Measurements from ENCODE around the gene EYA2. TPM values are rescaled to one million over a fixed set of nuclear protein-coding genes. Genes with fewer than 3 reads are reported as not detected.

EYA2 gene
- total and polyA plus RNA-seq, 2 donors (not counting 1 experiment from before 2014, with no cell fraction given) = 1.1 to 2.8 TPM

DNA sequence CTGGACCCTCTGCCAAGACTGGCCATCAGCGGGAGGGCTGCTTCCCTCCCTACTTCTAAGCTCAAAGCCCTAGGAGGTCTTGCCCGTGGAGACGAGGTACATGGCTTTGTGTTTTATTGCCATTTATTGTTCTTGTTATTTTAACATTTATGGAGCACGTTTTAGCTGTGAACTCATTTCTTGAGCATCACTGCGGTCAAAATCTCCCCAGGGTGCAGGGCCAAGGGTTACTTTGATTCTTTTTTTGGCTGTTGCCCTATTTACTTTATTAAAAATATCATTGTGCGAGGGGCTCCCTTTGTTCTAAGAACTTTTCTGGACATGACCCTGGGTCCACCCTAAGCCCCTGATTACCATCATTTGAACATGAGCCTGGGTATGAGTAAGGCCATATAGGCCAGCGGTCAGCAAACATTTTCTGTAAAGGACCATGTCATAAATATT lies 51.6 kb downstream of the EYA2 start:
- no peak overlapping the region for H3K9ac ChIP-seq (ENCODE audit: low read length)
- intact Hi-C loops (cut with micrococcal nuclease) = no loop called here
- Mint-ChIP-seq H3K27ac (no peak overlapping the region), H3K27me3 (peaks cover 3% of the 10 kb centered on the region), H3K4me1 (no peaks in the 10 kb centered on the region), H3K4me3 (no peak overlapping the region), H3K9me3 (ENCODE audit: insufficient read depth) (no peaks in the 10 kb centered on the region)
- ChIA-PET CTCF (no interaction called here), POLR2A (no interaction called here)
- no peaks in the 10 kb centered on the region for H3K4me1 ChIP-seq (ENCODE audit: control insufficient read depth in 2 of 2, insufficient read depth in 2 of 2, low read length in 2 of 2)
- H3K36me3 ChIP-seq (replicated peaks in 1 of 2; ENCODE audit: control extremely low read depth in 1 of 2, control insufficient read depth in 1 of 2, extremely low read depth in 1 of 2, insufficient read depth in 2 of 2, low read length in 1 of 2) = no peaks in the 10 kb centered on the region
- H3K4me3 ChIP-seq (ENCODE audit: control extremely low read depth in 1 of 5, extremely low read depth in 1 of 5, insufficient read depth in 1 of 5, low read depth in 2 of 5, low read length in 4 of 5) = no peak overlapping the region
- peaks cover 0 to 2% (median 0%) of the 10 kb centered on the region in 4 experiments for H3K27me3 ChIP-seq (replicated peaks in 1 of 4; ENCODE audit: control extremely low read depth in 1 of 4, control insufficient read depth in 3 of 4, insufficient read depth in 4 of 4, low read length in 3 of 4)
- no peak for DNase-seq
- H2AFZ ChIP-seq (ENCODE audit: insufficient read depth, low read depth, low read length, poor library complexity, severe bottlenecking) = no peak overlapping the region
- H3K9me3 ChIP-seq (ENCODE audit: control extremely low read depth in 1 of 3, control insufficient read depth in 2 of 3, insufficient read depth in 1 of 3, low read length in 2 of 3) = no peaks in the 10 kb centered on the region
- no CpG with 5 or more reads among the region's 7 CpGs for WGBS (ENCODE audit: insufficient coverage)
- H3K27ac ChIP-seq (ENCODE audit: low read length in 2 of 2) = no peak overlapping the region
- no peak overlapping the region for H3K4me2 ChIP-seq (replicated peaks; ENCODE audit: low read depth, low read length, poor library complexity, severe bottlenecking)
- H4K20me1 ChIP-seq (ENCODE audit: control insufficient read depth, insufficient read depth, low read length, poor library complexity, severe bottlenecking) = no peaks in the 10 kb centered on the region
- H3K79me2 ChIP-seq (ENCODE audit: control insufficient read depth, insufficient read depth, low read length) = no peaks in the 10 kb centered on the region
- ATAC-seq (ENCODE audit: low read depth) = no peak
- no peak for TF ChIP-seq EZH2 (IDR thresholded peaks at IDR 0.05; ENCODE audit: borderline replicate concordance, insufficient read depth, low read depth, low read length, poor library complexity, severe bottlenecking)
- TF ChIP-seq, protein P1, sequence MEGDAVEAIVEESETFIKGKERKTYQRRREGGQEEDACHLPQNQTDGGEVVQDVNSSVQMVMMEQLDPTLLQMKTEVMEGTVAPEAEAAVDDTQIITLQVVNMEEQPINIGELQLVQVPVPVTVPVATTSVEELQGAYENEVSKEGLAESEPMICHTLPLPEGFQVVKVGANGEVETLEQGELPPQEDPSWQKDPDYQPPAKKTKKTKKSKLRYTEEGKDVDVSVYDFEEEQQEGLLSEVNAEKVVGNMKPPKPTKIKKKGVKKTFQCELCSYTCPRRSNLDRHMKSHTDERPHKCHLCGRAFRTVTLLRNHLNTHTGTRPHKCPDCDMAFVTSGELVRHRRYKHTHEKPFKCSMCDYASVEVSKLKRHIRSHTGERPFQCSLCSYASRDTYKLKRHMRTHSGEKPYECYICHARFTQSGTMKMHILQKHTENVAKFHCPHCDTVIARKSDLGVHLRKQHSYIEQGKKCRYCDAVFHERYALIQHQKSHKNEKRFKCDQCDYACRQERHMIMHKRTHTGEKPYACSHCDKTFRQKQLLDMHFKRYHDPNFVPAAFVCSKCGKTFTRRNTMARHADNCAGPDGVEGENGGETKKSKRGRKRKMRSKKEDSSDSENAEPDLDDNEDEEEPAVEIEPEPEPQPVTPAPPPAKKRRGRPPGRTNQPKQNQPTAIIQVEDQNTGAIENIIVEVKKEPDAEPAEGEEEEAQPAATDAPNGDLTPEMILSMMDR (IDR thresholded peaks at IDR 0.05) = no peak

DNA sequence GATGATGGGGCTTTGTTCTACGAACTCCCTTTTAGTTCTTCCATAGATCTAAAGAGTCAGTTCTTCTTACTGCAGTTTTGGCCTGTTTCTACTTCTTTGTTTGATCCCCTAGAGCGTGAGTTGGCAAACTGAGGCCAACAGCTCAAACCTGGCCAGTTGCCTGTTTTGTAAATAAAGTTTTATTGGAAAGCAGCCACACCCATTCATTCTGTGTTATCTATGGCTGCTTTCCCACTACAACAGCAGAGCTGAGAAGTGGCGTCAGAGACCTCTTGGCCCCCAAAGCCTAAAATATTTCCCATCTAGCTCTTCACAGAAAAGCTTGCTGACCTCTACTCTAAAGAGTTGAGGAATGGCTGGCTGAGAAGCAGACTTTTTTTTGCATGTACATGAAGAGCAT lies 52.2 kb downstream of the EYA2 start:
- Histone ChIP-seq H3K9me3 (ENCODE audit: control extremely low read depth in 1 of 3, control insufficient read depth in 2 of 3, insufficient read depth in 1 of 3, low read length in 2 of 3) (no peaks in the 10 kb centered on the region), H3K27me3 (replicated peaks in 1 of 4; ENCODE audit: control extremely low read depth in 1 of 4, control insufficient read depth in 3 of 4, insufficient read depth in 4 of 4, low read length in 3 of 4) (peaks cover 0 to 2% (median 0%) of the 10 kb centered on the region in 4 experiments), H2AFZ (ENCODE audit: insufficient read depth, low read depth, low read length, poor library complexity, severe bottlenecking) (no peak overlapping the region), H3K4me2 (replicated peaks; ENCODE audit: low read depth, low read length, poor library complexity, severe bottlenecking) (no peak overlapping the region), H3K9ac (ENCODE audit: low read length) (no peak overlapping the region), H4K20me1 (ENCODE audit: control insufficient read depth, insufficient read depth, low read length, poor library complexity, severe bottlenecking) (no peaks in the 10 kb centered on the region), H3K4me1 (ENCODE audit: control insufficient read depth in 2 of 2, insufficient read depth in 2 of 2, low read length in 2 of 2) (no peaks in the 10 kb centered on the region), H3K27ac (ENCODE audit: low read length in 2 of 2) (no peak overlapping the region), H3K79me2 (ENCODE audit: control insufficient read depth, insufficient read depth, low read length) (no peaks in the 10 kb centered on the region), H3K4me3 (ENCODE audit: control extremely low read depth in 1 of 5, extremely low read depth in 1 of 5, insufficient read depth in 1 of 5, low read depth in 2 of 5, low read length in 4 of 5) (no peak overlapping the region), H3K36me3 (replicated peaks in 1 of 2; ENCODE audit: control extremely low read depth in 1 of 2, control insufficient read depth in 1 of 2, extremely low read depth in 1 of 2, insufficient read depth in 2 of 2, low read length in 1 of 2) (no peaks in the 10 kb centered on the region)
- POLR2A ChIA-PET = no interaction called here
- DNase-seq (no peak), ATAC-seq (ENCODE audit: low read depth) (no peak)
- CTCF ChIA-PET = no interaction called here
- Mint-ChIP-seq H3K4me3 (no peak overlapping the region), H3K4me1 (no peaks in the 10 kb centered on the region), H3K9me3 (ENCODE audit: insufficient read depth) (no peaks in the 10 kb centered on the region), H3K27me3 (peaks cover 4% of the 10 kb centered on the region), H3K27ac (no peak overlapping the region)
- TF ChIP-seq, protein P1 (IDR thresholded peaks at IDR 0.05) = no peak
- TF ChIP-seq EZH2 (IDR thresholded peaks at IDR 0.05; ENCODE audit: borderline replicate concordance, insufficient read depth, low read depth, low read length, poor library complexity, severe bottlenecking) = no peak
- no CpG with 5 or more reads among the region's 3 CpGs for WGBS (ENCODE audit: insufficient coverage)
- intact Hi-C loops (cut with micrococcal nuclease) = no loop called here

All from B cell (primary cell).